GM18861 (cell line): Measurements from ENCODE around the gene LOXHD1.

Source experiments
- ATAC-seq: cut with Tn5 transposase; IDR thresholded peaks from one replicate; pipeline ENCODE4 v1.9.1; 2021; ENCODE audit not compliant: unreplicated experiment

Gene LOXHD1

GRCh38 chr18:46547520-46547919 lies 109.5 kb downstream of the LOXHD1 start:
- no peak for ATAC-seq

GRCh38 chr18:46546111-46546640 lies 110.8 kb downstream of the LOXHD1 start:
- ATAC-seq = no peak

DNA sequence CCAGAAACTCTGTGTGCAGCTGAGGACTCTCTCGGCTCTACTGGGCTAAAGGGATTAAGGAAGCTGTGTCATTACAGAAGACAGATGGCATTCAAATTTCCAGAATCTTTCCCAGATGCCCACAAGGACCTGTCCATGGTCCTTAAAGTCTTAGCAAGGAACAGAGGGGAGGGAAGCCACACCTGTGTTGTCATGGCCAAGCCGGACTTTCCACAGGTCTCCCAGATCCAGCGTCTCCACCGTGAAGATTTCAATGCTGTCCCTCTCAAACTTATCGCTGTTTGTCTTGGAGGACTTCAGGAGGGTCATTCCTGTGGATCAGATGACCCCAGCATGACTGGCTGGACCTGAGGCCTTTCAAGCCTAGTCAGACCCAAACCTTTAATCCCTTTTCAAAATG lies 114.5 kb downstream of the LOXHD1 start:
- no peak for ATAC-seq

DNA sequence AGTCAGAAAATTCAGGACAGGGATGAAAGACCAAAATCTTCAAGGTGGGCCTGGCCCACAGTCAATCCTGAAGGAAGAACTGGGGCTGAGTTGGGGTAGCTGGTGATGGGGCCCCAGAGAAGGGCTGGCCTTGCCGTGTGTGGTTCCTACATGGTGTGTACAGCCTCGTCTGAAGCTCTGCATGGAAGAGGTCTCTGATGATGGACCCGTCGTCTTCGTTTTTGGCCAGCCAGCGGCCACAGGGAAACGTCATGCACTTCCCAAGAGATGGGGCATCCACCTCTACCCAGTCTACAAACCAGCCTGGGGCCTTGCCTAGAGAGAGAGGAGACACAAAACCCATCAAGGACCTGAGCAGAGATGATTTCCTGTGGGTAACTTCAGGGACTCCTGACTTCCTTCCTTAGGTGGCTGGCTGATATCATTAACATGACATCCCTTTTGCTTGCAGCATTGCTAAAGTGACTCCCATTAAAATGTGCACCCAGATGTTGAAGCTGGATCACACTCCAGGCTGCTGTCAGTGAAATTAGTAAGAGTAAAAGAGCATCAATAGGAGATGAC lies 115.3 kb downstream of the LOXHD1 start:
- ATAC-seq = no peak

GRCh38 chr18:46538376-46538775 lies 118.6 kb downstream of the LOXHD1 start:
- no peak for ATAC-seq

DNA sequence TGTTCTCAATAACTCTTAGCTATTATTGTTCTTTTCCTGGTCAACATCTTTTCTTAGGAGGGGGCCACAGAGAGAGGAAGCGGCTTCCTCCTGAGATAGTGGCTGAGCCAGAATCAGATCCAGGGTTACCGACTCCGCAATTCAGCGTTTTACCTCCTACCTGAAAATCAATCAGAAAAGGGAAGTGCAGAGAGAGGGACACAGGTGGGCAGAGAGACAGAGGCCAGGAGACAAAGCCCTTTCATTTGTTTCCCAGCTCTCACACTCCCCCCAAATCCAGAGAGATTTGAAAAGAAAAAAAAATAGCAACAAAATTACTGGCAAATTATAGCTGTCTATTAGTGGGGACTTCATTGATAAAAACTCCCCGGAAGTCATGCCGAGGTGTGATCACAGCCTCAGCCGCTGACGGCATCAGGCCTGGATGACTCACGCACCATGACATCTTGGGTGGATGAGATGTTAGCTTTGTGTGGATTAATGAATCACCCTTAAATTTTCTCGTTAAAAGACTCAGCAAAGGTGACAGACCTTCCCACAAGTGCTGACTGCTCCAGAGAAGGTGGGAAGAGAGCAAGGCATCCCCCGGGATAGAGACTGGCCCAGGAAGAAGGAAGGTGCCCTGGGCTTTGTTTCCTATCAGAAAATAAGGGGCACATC lies 120.7 kb downstream of the LOXHD1 start:
- ATAC-seq = no peak

DNA sequence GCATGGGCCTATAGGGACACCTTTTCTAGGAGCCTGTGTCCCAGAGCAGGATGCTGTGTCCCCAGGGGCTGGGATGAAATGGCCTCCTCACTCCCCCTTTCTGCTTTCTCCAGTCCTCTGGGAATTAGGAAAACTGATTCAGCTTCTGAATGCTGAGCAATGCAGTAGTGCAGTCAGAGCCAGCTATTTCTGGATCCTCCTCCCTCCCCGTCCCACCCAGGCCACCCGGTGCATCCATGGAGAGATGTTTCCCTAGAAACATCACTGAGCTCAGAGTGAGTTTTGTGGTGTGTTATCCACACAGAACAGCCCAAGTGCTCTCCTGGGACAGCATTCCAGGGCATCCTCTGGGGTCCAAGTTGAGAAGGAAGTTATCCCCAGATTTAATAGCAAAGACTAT lies 125.5 kb downstream of the LOXHD1 start:
- ATAC-seq = no peak

- no peak for ATAC-seq
Observed at GRCh38 chr18:46528037-46528436, 129.0 kb downstream of the LOXHD1 start.

- ATAC-seq = no peak
Observed at GRCh38 chr18:46519870-46520269, 137.2 kb downstream of the LOXHD1 start.

- no peak for ATAC-seq
Observed at GRCh38 chr18:46518438-46518837, 138.6 kb downstream of the LOXHD1 start.

GRCh38 chr18:46516555-46516954 lies 140.5 kb downstream of the LOXHD1 start:
- no peak for ATAC-seq

DNA sequence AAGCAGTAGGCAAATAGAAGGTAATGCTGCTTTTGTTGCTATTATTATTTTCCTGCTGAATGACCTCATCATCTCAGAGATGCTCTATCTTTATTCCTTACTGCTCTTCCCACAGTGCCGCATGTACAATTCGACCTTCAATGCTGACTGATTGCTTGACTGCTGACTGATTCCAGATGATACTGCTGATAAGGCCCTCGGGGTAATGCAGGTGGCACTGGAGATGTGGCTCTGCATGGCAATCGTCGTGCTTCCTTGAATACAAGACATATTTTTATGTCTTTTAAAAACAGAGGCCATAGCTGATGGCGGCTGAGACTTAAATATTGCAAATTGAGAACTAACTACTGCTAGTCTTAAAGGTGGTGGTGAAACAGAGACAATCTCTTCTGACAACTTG lies 146.6 kb downstream of the LOXHD1 start:
- ATAC-seq = no peak

DNA sequence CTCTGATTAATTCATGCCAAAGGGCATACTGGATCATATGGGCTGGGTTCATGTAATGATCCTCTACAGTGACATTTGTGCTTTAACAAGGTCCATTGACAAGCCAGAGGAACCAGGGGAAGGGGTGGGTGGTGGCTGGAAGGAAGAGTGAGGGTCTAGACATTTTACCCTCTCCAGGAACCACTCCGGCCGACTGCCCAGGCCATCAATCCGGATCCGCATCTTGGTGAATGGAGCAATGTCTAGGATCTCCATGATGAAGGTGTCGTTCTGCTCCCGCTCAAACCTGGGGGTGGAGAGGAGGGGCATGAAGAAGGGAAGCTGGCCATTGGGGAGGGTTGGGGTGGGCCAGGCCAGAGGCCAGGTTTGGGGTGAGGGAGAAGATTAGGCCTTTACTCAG lies 147.5 kb downstream of the LOXHD1 start:
- ATAC-seq = no peak

DNA sequence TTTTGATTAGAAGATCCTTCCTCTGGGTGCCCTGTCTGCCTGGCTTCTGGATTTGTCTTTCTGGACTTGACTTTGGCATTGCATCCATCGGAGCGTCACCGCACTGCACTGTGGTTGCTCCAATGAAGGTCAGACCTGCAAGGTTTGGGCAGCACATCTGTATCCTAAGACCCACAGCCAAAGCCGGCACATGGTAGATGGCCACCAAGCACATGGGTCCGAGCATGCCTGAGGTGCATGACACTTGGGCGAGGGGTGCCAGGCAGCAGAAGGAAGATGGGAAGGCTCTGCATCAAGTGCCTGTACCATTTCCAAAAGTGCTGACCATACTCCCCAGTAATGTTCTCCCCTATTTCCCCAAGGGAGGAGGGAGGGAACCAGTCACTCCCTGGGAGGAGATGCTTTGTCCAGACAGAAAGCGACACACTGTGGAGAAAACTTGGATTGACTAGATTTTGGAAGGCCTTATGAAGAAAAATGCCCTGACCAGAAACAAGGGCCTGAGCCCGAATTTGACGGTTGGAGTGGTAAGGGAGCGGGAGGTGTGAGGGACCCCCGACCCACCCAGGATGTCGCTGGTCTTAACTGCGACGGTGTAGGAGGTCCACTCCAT lies 149.9 kb downstream of the LOXHD1 start:
- no peak for ATAC-seq

DNA sequence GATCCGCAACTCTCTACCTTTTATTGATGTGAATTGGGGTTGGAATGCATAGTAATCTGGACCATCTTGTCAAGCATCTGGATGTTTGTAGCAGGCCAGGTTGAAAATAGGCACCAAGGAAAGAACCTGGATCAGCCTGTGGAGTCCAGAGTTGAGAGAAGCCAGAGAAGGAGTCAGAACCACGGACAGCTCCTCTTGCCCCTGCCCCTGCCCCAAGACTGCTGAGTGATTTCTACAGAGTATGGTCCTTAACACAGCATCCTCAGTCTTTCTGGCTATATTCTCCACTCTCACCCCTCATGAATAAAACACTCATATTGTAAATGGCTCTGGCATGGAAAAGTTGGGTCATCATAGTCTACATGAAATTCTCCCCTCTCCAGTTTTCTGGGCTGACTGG lies 154.6 kb downstream of the LOXHD1 start:
- no peak for ATAC-seq

- no peak for ATAC-seq
Observed at GRCh38 chr18:46497129-46497528, 159.9 kb downstream of the LOXHD1 start.

- ATAC-seq = no peak
Observed at GRCh38 chr18:46488471-46489213, 168.4 kb downstream of the LOXHD1 start.

GRCh38 chr18:46485675-46486194 lies 171.3 kb downstream of the LOXHD1 start:
- no peak for ATAC-seq

- ATAC-seq = no peak
Observed at GRCh38 chr18:46484971-46485370, 172.0 kb downstream of the LOXHD1 start.

GRCh38 chr18:46482831-46483230 lies 174.2 kb downstream of the LOXHD1 start:
- no peak for ATAC-seq

DNA sequence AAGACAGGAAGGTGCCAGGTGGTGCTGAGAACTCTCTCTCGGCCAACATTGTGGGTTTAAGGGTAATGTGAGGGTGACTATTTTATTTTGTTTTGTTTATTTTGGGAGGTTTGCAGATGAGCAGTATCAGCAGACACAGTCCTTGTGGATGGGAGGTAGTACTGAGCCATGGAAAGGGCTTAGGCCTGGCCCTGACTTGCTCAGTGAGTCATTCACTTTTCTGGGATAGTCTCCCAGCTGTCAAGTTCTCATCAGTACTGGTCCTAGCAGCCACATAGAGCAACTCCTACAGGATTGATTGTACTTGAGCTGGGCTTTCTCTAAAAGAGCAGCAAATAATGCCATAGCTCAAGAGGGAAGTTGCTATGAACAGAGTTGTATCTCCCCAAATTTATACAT lies 175.2 kb downstream of the LOXHD1 start:
- ATAC-seq = no peak
